ENCODE measurements around the gene IGFBP2.

The IGFBP2 gene

GRCh38 chr2:216677439-216678097, 44.3 kb downstream of the IGFBP2 start:
- TF ChIP-seq CTCF (IDR thresholded peaks at IDR 0.05; ENCODE audit: insufficient read depth, low read length, poor library complexity, severe bottlenecking): no peak
- no peaks in the 10 kb centered on the region for H3K36me3 ChIP-seq (ENCODE audit: control insufficient read depth, insufficient read depth, low read length)
- DNase-seq (ENCODE audit: extremely low read depth, insufficient read length): no peak

GRCh38 chr2:216678098-216678465, 44.9 kb downstream of the IGFBP2 start:
- Histone ChIP-seq H3K36me3 (ENCODE audit: control insufficient read depth, insufficient read depth, low read length) (no peaks in the 10 kb centered on the region), H3K27me3 (replicated peaks; ENCODE audit: control insufficient read depth, insufficient read depth, low read length) (no peaks in the 10 kb centered on the region; the same call in none of the 2 replicates), H3K4me3 (replicated peaks; ENCODE audit: low read depth, low read length) (no peak overlapping the region)
- DNase-seq (ENCODE audit: extremely low read depth, insufficient read length): no peak
- TF ChIP-seq CTCF (IDR thresholded peaks at IDR 0.05; ENCODE audit: insufficient read depth, low read length, poor library complexity, severe bottlenecking): no peak

More at GRCh38 chr2:216677439-216678097, 44.3 kb downstream of the IGFBP2 start:
- Histone ChIP-seq H3K4me3 (replicated peaks; ENCODE audit: low read depth, low read length) (no peak overlapping the region), H3K27me3 (replicated peaks; ENCODE audit: control insufficient read depth, insufficient read depth, low read length) (no peaks in the 10 kb centered on the region; the same call in none of the 2 replicates)

GRCh38 chr2:216678813-216679657, 45.8 kb downstream of the IGFBP2 start:
- no peaks in the 10 kb centered on the region for H3K36me3 ChIP-seq (ENCODE audit: control insufficient read depth, insufficient read depth, low read length)

GRCh38 chr2:216679658-216680024, 46.4 kb downstream of the IGFBP2 start:
- Histone ChIP-seq H3K4me3 (replicated peaks; ENCODE audit: low read depth, low read length) (no peak overlapping the region), H3K36me3 (ENCODE audit: control insufficient read depth, insufficient read depth, low read length) (no peaks in the 10 kb centered on the region), H3K27me3 (replicated peaks; ENCODE audit: control insufficient read depth, insufficient read depth, low read length) (no peaks in the 10 kb centered on the region; the same call in none of the 2 replicates)
- no peak for DNase-seq (ENCODE audit: extremely low read depth, insufficient read length)
- no peak for TF ChIP-seq CTCF (IDR thresholded peaks at IDR 0.05; ENCODE audit: insufficient read depth, low read length, poor library complexity, severe bottlenecking)

More at GRCh38 chr2:216678813-216679657, 45.8 kb downstream of the IGFBP2 start:
- no peaks in the 10 kb centered on the region; the same call in none of the 2 replicates for H3K27me3 ChIP-seq (replicated peaks; ENCODE audit: control insufficient read depth, insufficient read depth, low read length)
- no peak overlapping the region for H3K4me3 ChIP-seq (replicated peaks; ENCODE audit: low read depth, low read length)
- no peak for DNase-seq (ENCODE audit: extremely low read depth, insufficient read length)
- TF ChIP-seq CTCF (IDR thresholded peaks at IDR 0.05; ENCODE audit: insufficient read depth, low read length, poor library complexity, severe bottlenecking): no peak

GRCh38 chr2:216680951-216681629, 47.9 kb downstream of the IGFBP2 start:
- no peaks in the 10 kb centered on the region for H3K36me3 ChIP-seq (ENCODE audit: control insufficient read depth, insufficient read depth, low read length)
- no peak for DNase-seq (ENCODE audit: extremely low read depth, insufficient read length)
- H3K4me3 ChIP-seq (replicated peaks; ENCODE audit: low read depth, low read length): no peak overlapping the region
- no peak for TF ChIP-seq CTCF (IDR thresholded peaks at IDR 0.05; ENCODE audit: insufficient read depth, low read length, poor library complexity, severe bottlenecking)
- H3K27me3 ChIP-seq (replicated peaks; ENCODE audit: control insufficient read depth, insufficient read depth, low read length): no peaks in the 10 kb centered on the region; the same call in none of the 2 replicates

Data from GM06990 (cell line).